GM18502 (cell line): Measurements from ENCODE around the gene ZNF460.

Experiments used
- ATAC-seq: cut with Tn5 transposase; IDR thresholded peaks from one replicate; pipeline ENCODE4 v1.9.1; 2021; ENCODE audit warnings: mild to moderate bottlenecking; ENCODE audit not compliant: unreplicated experiment, poor library complexity

ZNF460 gene

DNA sequence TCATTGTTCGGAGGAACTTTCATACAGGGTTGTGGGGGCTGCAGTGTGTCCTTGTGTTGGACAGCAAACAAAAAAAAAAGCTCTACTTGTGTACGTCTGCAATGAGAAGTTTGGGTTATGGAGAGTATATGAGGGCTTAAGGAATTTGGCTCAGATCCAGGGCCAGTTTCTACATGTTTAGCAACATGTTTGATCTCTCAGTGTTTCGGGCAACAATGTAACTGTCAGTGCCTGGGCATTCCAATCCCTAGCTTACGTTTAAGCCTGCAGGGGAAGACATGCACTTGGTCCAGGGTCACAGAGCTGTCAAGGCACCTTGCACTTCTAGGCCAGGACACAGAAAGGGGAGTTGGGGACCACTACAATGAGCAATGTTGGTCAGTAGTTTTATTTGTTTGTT lies 53.9 kb downstream of the ZNF460 start:
- ATAC-seq = no peak

GRCh38 chr19:57338877-57339276 lies 58.6 kb downstream of the ZNF460 start:
- ATAC-seq = no peak

GRCh38 chr19:57342582-57342981 lies 62.3 kb downstream of the ZNF460 start:
- ATAC-seq = no peak
